Measurements from ENCODE around the gene NOC2L. TPM values are rescaled to one million over a fixed set of nuclear protein-coding genes. Genes with fewer than 3 reads are reported as not detected.

The NOC2L gene
- total and polyA plus RNA-seq, 10 donors, result 26.2 to 73.4 (median 45.9) TPM

DNA sequence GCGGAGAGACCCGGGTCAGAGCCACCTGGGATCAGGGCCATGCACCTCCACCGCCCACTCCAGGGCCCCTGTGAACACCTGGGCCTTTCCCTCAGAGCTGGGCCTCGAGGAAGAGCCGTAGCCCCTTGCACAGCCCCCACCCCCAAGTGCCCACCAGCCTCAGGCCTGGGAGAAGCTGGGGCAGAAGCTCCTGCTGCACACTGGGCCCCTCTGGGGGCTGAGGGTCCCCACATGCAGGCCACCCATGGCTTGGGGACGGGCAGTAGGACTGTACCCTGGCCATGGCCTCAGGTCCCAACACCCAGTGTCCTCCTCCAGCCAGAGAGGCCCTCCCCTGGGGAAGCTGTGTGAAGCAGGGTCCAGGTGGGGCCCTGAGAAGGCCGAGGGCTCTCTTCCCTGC lies 6.5 kb downstream of the NOC2L start:
- DNase-seq, result no peak
- Histone ChIP-seq H3K27ac (no peak overlapping the region), H3K36me3 (peaks cover 5 to 99% (median 92%) of the 10 kb centered on the region in 6 donors), H3K27me3 (replicated peaks in 1 of 7) (no peaks in the 10 kb centered on the region), H3K4me3 (no peak overlapping the region), H3K4me1 (peaks cover 3 to 37% (median 15%) of the 10 kb centered on the region in 6 donors), H3K9me3 (no peaks in the 10 kb centered on the region)
- 88 to 93% (median 92%) methylated on average over 4 to 7 of the region's 7 CpGs for WGBS, 5 donors
- TF ChIP-seq CTCF (IDR thresholded peaks at IDR 0.05 in 8 of 11, conservative IDR thresholded peaks at IDR 0.05 in 3 of 11) (no peak), POLR2A (IDR thresholded peaks at IDR 0.05) (no peak), POLR2AphosphoS5 (IDR thresholded peaks at IDR 0.05) (no peak)
- intact Hi-C loops (cut with DNase I; ENCODE audit: low total_unique reads), result no loop called here

DNA sequence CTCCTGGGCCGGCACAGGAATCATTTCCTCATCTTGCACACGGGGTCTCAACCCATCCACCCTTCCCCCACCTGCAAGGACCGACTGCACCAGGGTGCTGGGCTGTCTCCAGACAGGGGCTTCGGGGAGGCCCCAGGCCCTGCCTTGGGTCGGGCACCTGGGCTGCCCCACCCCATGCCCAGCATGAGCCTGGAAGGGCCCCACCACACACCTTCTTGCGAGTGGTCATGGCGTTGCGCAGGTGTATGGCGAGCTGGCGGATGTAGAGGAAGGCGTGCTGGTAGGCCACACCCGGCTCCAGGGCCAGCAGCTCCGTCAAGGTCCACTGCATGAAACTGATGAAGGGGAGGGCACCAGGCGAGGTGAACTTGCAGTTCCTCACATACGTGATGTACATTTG lies 6.9 kb downstream of the NOC2L start:
- TF ChIP-seq POLR2AphosphoS5 (IDR thresholded peaks at IDR 0.05) (no peak), POLR2A (IDR thresholded peaks at IDR 0.05) (no peak), CTCF (IDR thresholded peaks at IDR 0.05 in 8 of 11, conservative IDR thresholded peaks at IDR 0.05 in 3 of 11) (no peak)
- Histone ChIP-seq H3K27me3 (replicated peaks in 1 of 7) (no peaks in the 10 kb centered on the region), H3K4me1 (peaks cover under 1 to 33% (median 11%) of the 10 kb centered on the region in 6 donors), H3K9me3 (no peaks in the 10 kb centered on the region), H3K36me3 (peaks cover 5 to 100% (median 96%) of the 10 kb centered on the region in 6 donors), H3K27ac (no peak overlapping the region), H3K4me3 (no peak overlapping the region)
- 89 to 95% (median 91%) methylated on average over 14 to 15 of the region's 15 CpGs for WGBS, 5 donors
- DNase-seq, result no peak
- intact Hi-C loops (cut with DNase I; ENCODE audit: low total_unique reads), result no loop called here

DNA sequence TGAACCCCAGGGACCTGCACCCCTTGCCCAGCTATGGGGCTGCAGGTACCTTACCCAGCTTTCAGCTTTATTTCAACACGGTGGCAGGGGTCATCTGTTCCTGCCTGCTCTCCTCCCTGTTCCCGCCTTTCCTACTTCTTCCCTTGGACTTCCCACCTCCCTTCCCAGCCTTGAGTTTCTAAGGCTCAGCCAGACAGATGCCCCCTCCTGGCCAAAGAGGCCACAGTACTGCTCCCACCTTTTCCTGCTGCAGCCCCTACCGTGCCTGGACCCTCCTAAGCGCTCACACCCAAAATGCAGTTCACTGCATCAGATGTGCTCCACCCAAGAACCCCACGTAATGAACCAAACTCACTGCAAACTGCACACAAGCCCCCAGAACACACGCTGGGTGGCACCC lies 7.7 kb downstream of the NOC2L start:
- intact Hi-C loops (cut with DNase I; ENCODE audit: low total_unique reads), result no loop called here
- H3K27ac ChIP-seq, result no peak overlapping the region
- 79 to 86% (median 84%) methylated on average over 6 of the region's 6 CpGs for whole genome bisulfite sequencing, 5 donors
- H3K4me1 ChIP-seq, result peaks cover 0 to 25% (median 6%) of the 10 kb centered on the region in 6 donors
- H3K27me3 ChIP-seq (replicated peaks in 1 of 7), result no peaks in the 10 kb centered on the region
- peaks cover 7 to 100% (median 99%) of the 10 kb centered on the region in 6 donors for H3K36me3 ChIP-seq
- H3K4me3 ChIP-seq, result no peak overlapping the region
- H3K9me3 ChIP-seq, result no peaks in the 10 kb centered on the region
- no peak for TF ChIP-seq POLR2AphosphoS5 (IDR thresholded peaks at IDR 0.05)
- TF ChIP-seq CTCF (IDR thresholded peaks at IDR 0.05 in 8 of 11, conservative IDR thresholded peaks at IDR 0.05 in 3 of 11), result no peak
- TF ChIP-seq POLR2A (IDR thresholded peaks at IDR 0.05), result no peak
- no peak for DNase-seq

- intact Hi-C loops (cut with DNase I; ENCODE audit: low total_unique reads), result no loop called here
- Histone ChIP-seq H3K4me3 (no peak overlapping the region), H3K9me3 (no peaks in the 10 kb centered on the region), H3K4me1 (peaks cover 0 to 21% (median 5%) of the 10 kb centered on the region in 6 donors), H3K27me3 (replicated peaks in 1 of 7) (no peaks in the 10 kb centered on the region), H3K27ac (no peak overlapping the region), H3K36me3 (peaks cover 7 to 100% (median 99%) of the 10 kb centered on the region in 6 donors)
- TF ChIP-seq POLR2AphosphoS5 (IDR thresholded peaks at IDR 0.05), result no peak
- TF ChIP-seq CTCF (IDR thresholded peaks at IDR 0.05 in 8 of 11, conservative IDR thresholded peaks at IDR 0.05 in 3 of 11), result no peak
- no peak for TF ChIP-seq POLR2A (IDR thresholded peaks at IDR 0.05)
- WGBS, 5 donors, result 90 to 98% (median 94%) methylated on average over 11 to 23 of the region's 23 CpGs
- no peak for DNase-seq
Observed at GRCh38 chr1:950881-951280, 8.2 kb downstream of the NOC2L start.

Measured in spleen (tissue), 11 donors.